ENCODE data around the gene FAU. TPM values are rescaled to one million over a fixed set of nuclear protein-coding genes. Genes with fewer than 3 reads are reported as not detected.

FAU gene
- total and polyA plus RNA-seq, 2 of the 13 experiments (the other 11 are each of a cell fraction or from before 2014, with no cell fraction given) = 374 to 869 TPM

GRCh38 chr11:65117206-65118096 lies 4.5 kb downstream of the FAU start, which contains the start of gene ZNHIT2 (continued):
- TF ChIP-seq, protein P1, sequence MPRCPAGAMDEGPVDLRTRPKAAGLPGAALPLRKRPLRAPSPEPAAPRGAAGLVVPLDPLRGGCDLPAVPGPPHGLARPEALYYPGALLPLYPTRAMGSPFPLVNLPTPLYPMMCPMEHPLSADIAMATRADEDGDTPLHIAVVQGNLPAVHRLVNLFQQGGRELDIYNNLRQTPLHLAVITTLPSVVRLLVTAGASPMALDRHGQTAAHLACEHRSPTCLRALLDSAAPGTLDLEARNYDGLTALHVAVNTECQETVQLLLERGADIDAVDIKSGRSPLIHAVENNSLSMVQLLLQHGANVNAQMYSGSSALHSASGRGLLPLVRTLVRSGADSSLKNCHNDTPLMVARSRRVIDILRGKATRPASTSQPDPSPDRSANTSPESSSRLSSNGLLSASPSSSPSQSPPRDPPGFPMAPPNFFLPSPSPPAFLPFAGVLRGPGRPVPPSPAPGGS (CRISPR knock-in tag; IDR thresholded peaks at IDR 0.05) = peak; percentile 39; the same call in 1 of the 2 replicates
- peak; percentile 87 for TF ChIP-seq XRCC5 (optimal IDR thresholded peaks at IDR 0.05; ENCODE audit: low read length)
- no peak for TF ChIP-seq ZNF10 (CRISPR knock-in tag; IDR thresholded peaks at IDR 0.05; ENCODE audit: borderline replicate concordance, low read depth)
- TF ChIP-seq PAWR (CRISPR knock-in tag; IDR thresholded peaks at IDR 0.05; ENCODE audit: borderline replicate concordance) = no peak
- TF ChIP-seq ZBTB40 (IDR thresholded peaks at IDR 0.05) = peak; percentile 92
- TF ChIP-seq ZBTB40 (CRISPR knock-in tag; IDR thresholded peaks at IDR 0.05) = peak; percentile 90
- no peak for TF ChIP-seq THYN1 (CRISPR knock-in tag; IDR thresholded peaks at IDR 0.05; ENCODE audit: borderline replicate concordance, low read depth)
- peak; percentile 89 for TF ChIP-seq ATF1 (CRISPR knock-in tag; IDR thresholded peaks at IDR 0.05)
- TF ChIP-seq IKZF1 (IDR thresholded peaks at IDR 0.05) = no peak
- TF ChIP-seq ATM (IDR thresholded peaks at IDR 0.05; ENCODE audit: borderline replicate concordance) = no peak
- TF ChIP-seq, protein P2, sequence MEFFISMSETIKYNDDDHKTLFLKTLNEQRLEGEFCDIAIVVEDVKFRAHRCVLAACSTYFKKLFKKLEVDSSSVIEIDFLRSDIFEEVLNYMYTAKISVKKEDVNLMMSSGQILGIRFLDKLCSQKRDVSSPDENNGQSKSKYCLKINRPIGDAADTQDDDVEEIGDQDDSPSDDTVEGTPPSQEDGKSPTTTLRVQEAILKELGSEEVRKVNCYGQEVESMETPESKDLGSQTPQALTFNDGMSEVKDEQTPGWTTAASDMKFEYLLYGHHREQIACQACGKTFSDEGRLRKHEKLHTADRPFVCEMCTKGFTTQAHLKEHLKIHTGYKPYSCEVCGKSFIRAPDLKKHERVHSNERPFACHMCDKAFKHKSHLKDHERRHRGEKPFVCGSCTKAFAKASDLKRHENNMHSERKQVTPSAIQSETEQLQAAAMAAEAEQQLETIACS (CRISPR knock-in tag; IDR thresholded peaks at IDR 0.05) = no peak
- peak; percentile 91 for TF ChIP-seq HDAC1 (CRISPR knock-in tag; IDR thresholded peaks at IDR 0.05)
- peak; percentile 35; the same call in 1 of the 2 replicates for TF ChIP-seq WIZ (CRISPR knock-in tag; IDR thresholded peaks at IDR 0.05)
- TF ChIP-seq PRPF4 (IDR thresholded peaks at IDR 0.05; ENCODE audit: low read depth, low read length, poor library complexity, severe bottlenecking) = no peak

All from HepG2 (cell line).